HepG2 (cell line): ENCODE data around the gene RAB22A. TPM values are rescaled to one million over a fixed set of nuclear protein-coding genes. Genes with fewer than 3 reads are reported as not detected.

Source experiments
- ATAC-seq: fragments of 200-7000 bp; cut with Tn5 transposase; 3 replicates; pipeline ENCODE4 v1.9.1; 2020; ENCODE audit warnings: mild to moderate bottlenecking, moderate library complexity
- Bru-seq: library from RNA; stranded (reverse); fragments of 400-500 nt; gene quantifications from one replicate; lab custom pipeline; 2021; lab: Mats Ljungman, UMichigan
- BruChase-seq, 2 experiments: library from RNA; stranded (reverse); fragments of 400-500 nt; gene quantifications; one replicate each; lab custom pipeline; 2021; lab: Mats Ljungman, UMichigan
- BruUV-seq: library from RNA; stranded (reverse); fragments of 400-500 nt; replicated peaks from 2 replicates; lab custom pipeline; 2021; lab: Mats Ljungman, UMichigan
- CTCF ChIA-PET: fragments of 300-600 bp; formaldehyde crosslinking; extraction: SDS; loops from one replicate; lab custom pipeline; 2021; ENCODE audit warnings: low total read pairs, inconsistent platforms, low intra/inter-chr PET ratio; lab: Yijun Ruan, JAX
- POLR2A ChIA-PET: fragments of 350-600 bp; sonication (Branson Sonifier 250); formaldehyde crosslinking; loops from one replicate; lab custom pipeline; 2020; ENCODE audit warnings: antibody characterized with exemption, inconsistent platforms; lab: Yijun Ruan, JAX
- DNase-seq: peaks from one replicate; pipeline ENCODE4 v3.0.0-alpha.2; 2015; ENCODE audit warnings: low spot score
- FAIRE-seq: peaks from 3 replicates; lab custom pipeline; 2011; peaks lifted over from hg19 to GRCh38; lab: Jason Lieb, UNC
- H2AFZ ChIP-seq: one replicate; pipeline ENCODE4 v1.6.1; 2011; ENCODE audit warnings: low read length, inconsistent platforms
- H3K27ac ChIP-seq: fragments of 300-600 bp; 3 replicates; pipeline ENCODE4 v1.8.0; 2011; ENCODE audit warnings: mixed run types, mild to moderate bottlenecking, mixed read lengths, low read length, inconsistent platforms; ENCODE audit not compliant: insufficient read depth; ENCODE audit errors: extremely low read length
- H3K27me3 ChIP-seq, 2 experiments: fragments of 200-600 bp in 1 of 2; 2 replicates in 1 of 2; 3 replicates in 1 of 2; pipeline versions ENCODE4 v1.6.0 to v1.8.0; 2011; ENCODE audit warnings: low read length in 2 of 2, mild to moderate bottlenecking in 2 of 2, moderate library complexity in 2 of 2, inconsistent platforms in 1 of 2; ENCODE audit not compliant: insufficient read depth in 2 of 2, control insufficient read depth in 1 of 2
- H3K36me3 ChIP-seq, 2 experiments: fragments of 200-600 bp in 1 of 2; replicated peaks in 1 of 2; 2 replicates in 1 of 2; 3 replicates in 1 of 2; pipeline versions ENCODE4 v1.5.1 to v1.8.0; 2011; ENCODE audit warnings: low read length in 2 of 2, inconsistent platforms in 1 of 2; ENCODE audit not compliant: insufficient read depth in 2 of 2, control insufficient read depth in 1 of 2
- H3K4me1 ChIP-seq: 2 replicates; pipeline ENCODE4 v1.5.1; 2012; ENCODE audit warnings: low read length, inconsistent platforms; ENCODE audit not compliant: insufficient read depth
- H3K4me2 ChIP-seq: 2 replicates; pipeline ENCODE4 v1.6.0; 2011; ENCODE audit warnings: low read depth, low read length, inconsistent platforms
- H3K4me3 ChIP-seq, 3 experiments: fragments of 200-600 bp in 1 of 3; sonication (generic), shearing (Covaris generic) in 1 of 3; replicated peaks in 1 of 3; 2 replicates each; pipeline ENCODE4 v1.5.1; 2011 to 2016; ENCODE audit warnings: low read length in 3 of 3, inconsistent platforms in 2 of 3, low read depth in 2 of 3, mild to moderate bottlenecking in 2 of 3, control low read depth in 1 of 3, mixed read lengths in 1 of 3; ENCODE audit not compliant: insufficient read depth in 1 of 3
- H3K79me2 ChIP-seq: one replicate; pipeline ENCODE4 v1.6.1; 2011; ENCODE audit warnings: low read length, inconsistent platforms; ENCODE audit not compliant: insufficient read depth
- H3K9ac ChIP-seq: 2 replicates; pipeline ENCODE4 v1.6.0; 2011; ENCODE audit warnings: mild to moderate bottlenecking, low read depth, low read length, inconsistent platforms; ENCODE audit not compliant: insufficient read depth
- H3K9me3 ChIP-seq: 2 replicates; pipeline ENCODE4 v1.5.1; 2012; ENCODE audit warnings: mild to moderate bottlenecking, low read length
- H4K20me1 ChIP-seq: 2 replicates; pipeline ENCODE4 v1.6.0; 2011; ENCODE audit warnings: inconsistent platforms, mild to moderate bottlenecking, low read length, moderate library complexity; ENCODE audit not compliant: insufficient read depth
- DNMT1 ChIP-seq: sonication (generic); formaldehyde crosslinking; IDR thresholded peaks from 2 replicates; pipeline ENCODE4 v1.5.1; 2020; ENCODE audit warnings: mild to moderate bottlenecking, missing genetic modification reagents
- DZIP1 ChIP-seq: sonication (generic); formaldehyde crosslinking; IDR thresholded peaks from 2 replicates; pipeline ENCODE4 v1.5.0; 2020; ENCODE audit warnings: mild to moderate bottlenecking, missing genetic modification reagents
- FOXO1 ChIP-seq: sonication (generic); formaldehyde crosslinking; IDR thresholded peaks from 2 replicates; pipeline ENCODE4 v1.4.0; 2020; ENCODE audit warnings: missing genetic modification reagents
- HNRNPUL1 ChIP-seq: fragments of 200-400 bp; formaldehyde crosslinking; IDR thresholded peaks from 2 replicates; pipeline ENCODE4 v1.6.1; 2017; ENCODE audit warnings: low read depth, mild to moderate bottlenecking, low read length, moderate library complexity
- KDM6A ChIP-seq: IDR thresholded peaks from 2 replicates; pipeline ENCODE4 v1.6.1; 2016; ENCODE audit warnings: low read depth
- ZBTB42 ChIP-seq: sonication (generic); formaldehyde crosslinking; IDR thresholded peaks from 2 replicates; pipeline ENCODE4 v1.5.0; 2020; ENCODE audit warnings: mild to moderate bottlenecking, missing genetic modification reagents
- ZC3H13 ChIP-seq: sonication (generic); formaldehyde crosslinking; IDR thresholded peaks from 2 replicates; pipeline ENCODE4 v1.8.1; 2023; ENCODE audit warnings: mild to moderate bottlenecking, missing genetic modification reagents, moderate library complexity
- ZNF816 ChIP-seq: sonication (generic); formaldehyde crosslinking; IDR thresholded peaks from 2 replicates; pipeline ENCODE4 v1.8.0; 2022; ENCODE audit warnings: missing genetic modification reagents, mild to moderate bottlenecking, borderline replicate concordance
- WGBS: methylation state at CpG from one replicate; pipeline ENCODE4 v1.1.6; 2017; ENCODE audit warnings: low lambda C conversion rate; 5-methylcytosine and 5-hydroxymethylcytosine counted together
- in situ Hi-C: cut with HindIII; loops from 2 replicates; pipeline ENCODE4 v1.10.0; 2017; ENCODE audit warnings: low pct_unique_long_range_greater_than_20kb; ENCODE audit not compliant: extremely low pct_ligation_motif_present
- intact Hi-C: fragments of 100-400 bp; cut with micrococcal nuclease; formaldehyde crosslinking; loops from one replicate; pipeline ENCODE4 v1.10.0; 2022; ENCODE audit not compliant: unreplicated experiment
- long read RNA-seq, 2 experiments: library from RNA in 1 of 2; library from polyadenylated mRNA in 1 of 2; stranded (forward) in 1 of 2; unstranded in 1 of 2; transcript quantifications; one replicate each; pipeline ENCODE4 v2.0.0, GENCODE V29; 2019 to 2022
- polyA minus RNA-seq, 3 experiments: library from RNA; depleted of rRNA, polyadenylated mRNA; stranded (reverse); fragments of >200 nt; gene quantifications; 2 replicates each; pipeline ENCODE4 v1.2.3, GENCODE V29; 2011; ENCODE audit warnings: low replicate concordance in 1 of 3
- polyA plus RNA-seq, 8 experiments: library from polyadenylated mRNA; depleted of rRNA in 3 of 8; stranded (reverse) in 7 of 8; unstranded in 1 of 8; fragments of >200 nt; fragmentation: Illumina TruSeq in 4 of 8; extraction: Trizol in 4 of 8; gene quantifications; 2 replicates each; pipeline versions ENCODE4 v1.2.1 to v1.2.3, GENCODE V29; 2011 to 2016; ENCODE audit warnings: low read depth in 4 of 8, missing spikeins in 1 of 8, mixed read lengths in 1 of 8; ENCODE audit not compliant: insufficient read depth in 1 of 8
- total RNA-seq, 5 experiments: library from RNA; depleted of rRNA; stranded (reverse); fragments of >200 nt; fragmentation: Illumina TruSeq; extraction: Trizol; gene quantifications; 2 replicates each; pipeline ENCODE4 v1.2.3, GENCODE V29; 2016; ENCODE audit warnings: low read depth in 1 of 5
- TF ChIP-seq, protein P1 (sequence below): sonication (generic); formaldehyde crosslinking; conservative IDR thresholded peaks from 2 replicates; pipeline ENCODE4 v1.4.0; 2020; ENCODE audit warnings: mild to moderate bottlenecking, missing genetic modification reagents, moderate library complexity

The RAB22A gene, protein sequence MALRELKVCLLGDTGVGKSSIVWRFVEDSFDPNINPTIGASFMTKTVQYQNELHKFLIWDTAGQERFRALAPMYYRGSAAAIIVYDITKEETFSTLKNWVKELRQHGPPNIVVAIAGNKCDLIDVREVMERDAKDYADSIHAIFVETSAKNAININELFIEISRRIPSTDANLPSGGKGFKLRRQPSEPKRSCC
- total RNA-seq (2016; rRNA removed; fragmentation: Illumina TruSeq; extraction: Trizol) = 11.2 and 16.2 TPM in 2 replicates
- 3.2 TPM in 2 replicates for total RNA-seq (2016; cell fraction: cytosol; rRNA removed; fragmentation: Illumina TruSeq; extraction: Trizol; ENCODE audit: low read depth)
- total RNA-seq (2016; cell fraction: insoluble cytoplasmic fraction; rRNA removed; fragmentation: Illumina TruSeq; extraction: Trizol) = 11.4 and 14.3 TPM in 2 replicates
- total RNA-seq (2016; cell fraction: membrane; rRNA removed; fragmentation: Illumina TruSeq; extraction: Trizol) = 12.0 and 12.3 TPM in 2 replicates
- 10.4 and 11.0 TPM in 2 replicates for total RNA-seq (2016; cell fraction: nucleus; rRNA removed; fragmentation: Illumina TruSeq; extraction: Trizol)
- 10.6 and 10.7 TPM in 2 replicates for polyA plus RNA-seq (2011; rRNA removed)
- 4.3 and 7.7 TPM in 2 replicates for polyA plus RNA-seq (2011; cell fraction: cytosol; rRNA removed)
- polyA plus RNA-seq (2011; cell fraction: nucleus; rRNA removed) = 9.1 and 10.7 TPM in 2 replicates
- polyA plus RNA-seq (2012) = 8.1 and 8.6 TPM in 2 replicates
- 3.2 and 4.1 TPM in 2 replicates for polyA plus RNA-seq (2016; cell fraction: cytosol; fragmentation: Illumina TruSeq; extraction: Trizol; ENCODE audit: low read depth)
- 11.4 and 11.5 TPM in 2 replicates for polyA plus RNA-seq (2016; cell fraction: insoluble cytoplasmic fraction; fragmentation: Illumina TruSeq; extraction: Trizol; ENCODE audit: low read depth)
- 8.1 and 10.1 TPM in 2 replicates for polyA plus RNA-seq (2016; cell fraction: membrane; fragmentation: Illumina TruSeq; extraction: Trizol; ENCODE audit: low read depth)
- polyA plus RNA-seq (2016; cell fraction: nucleus; fragmentation: Illumina TruSeq; extraction: Trizol; ENCODE audit: insufficient read depth, low read depth) = 12.2 and 13.1 TPM in 2 replicates
- polyA minus RNA-seq (2011; rRNA and poly(A)+ RNA removed; ENCODE audit: low replicate concordance) = 22.2 and 25.1 TPM in 2 replicates
- 9.8 and 13.5 TPM in 2 replicates for polyA minus RNA-seq (2011; cell fraction: cytosol; rRNA and poly(A)+ RNA removed)
- polyA minus RNA-seq (2011; cell fraction: nucleus; rRNA and poly(A)+ RNA removed) = 32.2 and 33.1 TPM in 2 replicates
- percentile 88 among the genes with signal in this experiment for Bru-seq, nascent RNA
- percentile 89 among the genes with signal in this experiment for BruChase-seq, experiment 1, labeled RNA remaining after a 6-hour chase
- BruChase-seq, experiment 2, labeled RNA remaining after a 2-hour chase = percentile 86 among the genes with signal in this experiment
- long read RNA-seq, experiment 1, full-length matches to known transcripts = 2 of 4 reads
- long read RNA-seq, experiment 1, partial matches to known transcripts = 0 of 4 reads
- long read RNA-seq, experiment 1, other reads (novel, unspliced or antisense) = 2 of 4 reads
- long read RNA-seq, experiment 2, full-length matches to known transcripts = 29 of 49 reads
- long read RNA-seq, experiment 2, partial matches to known transcripts = 9 of 49 reads
- long read RNA-seq, experiment 2, other reads (novel, unspliced or antisense) = 11 of 49 reads

GRCh38 chr20:58309591-58310290 is at the start of gene RAB22A:
TSS of gene RAB22A (plus strand) at chr20:58309715. CDS start at chr20:58309977, 262 bp downstream.
- POLR2A ChIA-PET = interaction anchor here (0.7 to 1.6 kb wide), 7 partner anchors 13 to 749 kb away, joined by 3 to 6 read pairs (median 4); partner anchors contain the start of genes STX16 and VAPB
- TF ChIP-seq ZNF816 (peak; percentile 55; the same call in 1 of the 2 replicates), HNRNPUL1 (no peak), DNMT1 (0 out of 2 replicates have a peak, but pooled peaks have one; percentile 57), ZC3H13 (CRISPR knock-in tag) (no peak), FOXO1 (CRISPR knock-in tag) (peak; percentile 47; the same call in 1 of the 2 replicates), ZBTB42 (CRISPR knock-in tag) (no peak; the same call in 1 of the 2 replicates), KDM6A (CRISPR knock-in tag) (no peak), DZIP1 (CRISPR knock-in tag) (0 out of 2 replicates have a peak, but pooled peaks have one; percentile 57)
- TF ChIP-seq, protein P1, sequence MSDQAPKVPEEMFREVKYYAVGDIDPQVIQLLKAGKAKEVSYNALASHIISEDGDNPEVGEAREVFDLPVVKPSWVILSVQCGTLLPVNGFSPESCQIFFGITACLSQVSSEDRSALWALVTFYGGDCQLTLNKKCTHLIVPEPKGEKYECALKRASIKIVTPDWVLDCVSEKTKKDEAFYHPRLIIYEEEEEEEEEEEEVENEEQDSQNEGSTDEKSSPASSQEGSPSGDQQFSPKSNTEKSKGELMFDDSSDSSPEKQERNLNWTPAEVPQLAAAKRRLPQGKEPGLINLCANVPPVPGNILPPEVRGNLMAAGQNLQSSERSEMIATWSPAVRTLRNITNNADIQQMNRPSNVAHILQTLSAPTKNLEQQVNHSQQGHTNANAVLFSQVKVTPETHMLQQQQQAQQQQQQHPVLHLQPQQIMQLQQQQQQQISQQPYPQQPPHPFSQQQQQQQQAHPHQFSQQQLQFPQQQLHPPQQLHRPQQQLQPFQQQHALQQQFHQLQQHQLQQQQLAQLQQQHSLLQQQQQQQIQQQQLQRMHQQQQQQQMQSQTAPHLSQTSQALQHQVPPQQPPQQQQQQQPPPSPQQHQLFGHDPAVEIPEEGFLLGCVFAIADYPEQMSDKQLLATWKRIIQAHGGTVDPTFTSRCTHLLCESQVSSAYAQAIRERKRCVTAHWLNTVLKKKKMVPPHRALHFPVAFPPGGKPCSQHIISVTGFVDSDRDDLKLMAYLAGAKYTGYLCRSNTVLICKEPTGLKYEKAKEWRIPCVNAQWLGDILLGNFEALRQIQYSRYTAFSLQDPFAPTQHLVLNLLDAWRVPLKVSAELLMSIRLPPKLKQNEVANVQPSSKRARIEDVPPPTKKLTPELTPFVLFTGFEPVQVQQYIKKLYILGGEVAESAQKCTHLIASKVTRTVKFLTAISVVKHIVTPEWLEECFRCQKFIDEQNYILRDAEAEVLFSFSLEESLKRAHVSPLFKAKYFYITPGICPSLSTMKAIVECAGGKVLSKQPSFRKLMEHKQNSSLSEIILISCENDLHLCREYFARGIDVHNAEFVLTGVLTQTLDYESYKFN (CRISPR knock-in tag) = no peak

More at GRCh38 chr20:58309591-58310290, at the start of gene RAB22A:
- peak; percentile 82 for ATAC-seq
- Histone ChIP-seq H3K27ac (peak within 1 kb of the TSS; percentile 65), H3K4me1 (peaks cover 40% of the 10 kb centered on the region), H4K20me1 (no peaks in the 10 kb centered on the region), H3K9ac (peak within 1 kb of the TSS; percentile 96), H3K36me3 (peaks cover 2 to 18% of the 10 kb centered on the region in 2 experiments), H3K27me3 (no peaks in the 10 kb centered on the region; a peak in 1 of 5 replicates), H3K4me3 (peak within 1 kb of the TSS; percentile 98 to 100 (median 99)), H3K4me2 (peak within 1 kb of the TSS; percentile 84), H3K79me2 (peaks cover 8% of the 10 kb centered on the region), H2AFZ (no peak within 1 kb of the TSS), H3K9me3 (no peaks in the 10 kb centered on the region)
- WGBS = 2% methylated on average over 40 of the region's 73 CpGs
- CTCF ChIA-PET = no interaction called here
- no TSS peak for BruUV-seq
- no peak for FAIRE-seq
- intact Hi-C loops = loop anchor here (2.0 to 5.0 kb wide), 2 partner anchors 17 to 78 kb away; partner anchors contain the start of gene VAPB
- DNase-seq = peak; percentile 56
- in situ Hi-C loops = no loop called here
